Karpas-422 (cell line): Measurements from ENCODE around the gene NR3C1. TPM values are rescaled to one million over a fixed set of nuclear protein-coding genes. Genes with fewer than 3 reads are reported as not detected.

Source experiments
- DNase-seq: peaks from one replicate; pipeline ENCODE4 v3.0.0-alpha.2; 2015
- H2AFZ ChIP-seq: fragments of 200-600 bp; sonication (generic); 2 replicates; pipeline ENCODE4 v1.6.1; 2014; ENCODE audit warnings: antibody characterized with exemption, low read length, mixed read lengths
- H3K27ac ChIP-seq: fragments of 200-600 bp; sonication (generic); 2 replicates; pipeline ENCODE4 v1.5.1; 2014; ENCODE audit warnings: mild to moderate bottlenecking, low read length, moderate library complexity
- H3K27me3 ChIP-seq: fragments of 200-600 bp; sonication (generic); 2 replicates; pipeline ENCODE4 v1.6.1; 2014; ENCODE audit warnings: low read length, mixed read lengths
- H3K36me3 ChIP-seq: fragments of 200-600 bp; sonication (generic); 2 replicates; pipeline ENCODE4 v1.6.1; 2014; ENCODE audit warnings: low read length, mixed read lengths; ENCODE audit not compliant: insufficient read depth
- H3K4me1 ChIP-seq: fragments of 200-600 bp; sonication (generic); 2 replicates; pipeline ENCODE4 v1.6.1; 2014; ENCODE audit warnings: mild to moderate bottlenecking, low read length, mixed read lengths
- H3K4me2 ChIP-seq: fragments of 200-600 bp; sonication (generic); 2 replicates; pipeline ENCODE4 v1.6.1; 2014; ENCODE audit warnings: low read length, low read depth, mild to moderate bottlenecking; ENCODE audit not compliant: poor library complexity, severe bottlenecking
- H3K4me3 ChIP-seq: fragments of 200-600 bp; sonication (generic); 2 replicates; pipeline ENCODE4 v1.5.1; 2014; ENCODE audit warnings: mild to moderate bottlenecking, antibody characterized with exemption, low read length, mixed read lengths
- H3K79me2 ChIP-seq: fragments of 200-600 bp; sonication (generic); 2 replicates; pipeline ENCODE4 v1.6.1; 2014; ENCODE audit warnings: mild to moderate bottlenecking, low read length, mixed read lengths
- H3K9ac ChIP-seq: fragments of 200-600 bp; sonication (generic); 2 replicates; pipeline ENCODE4 v1.6.0; 2014; ENCODE audit warnings: low read length
- H3K9me2 ChIP-seq: fragments of 200-600 bp; sonication (generic), shearing (Covaris generic); replicated peaks from 2 replicates; pipeline ENCODE4 v1.6.0; 2014; ENCODE audit warnings: mild to moderate bottlenecking, low read length, moderate library complexity; ENCODE audit not compliant: insufficient read depth
- H3K9me3 ChIP-seq: fragments of 300-700, 200-600 bp; sonication (generic); 2 replicates; pipeline ENCODE4 v1.6.1; 2014; ENCODE audit warnings: low read length, mixed read lengths
- H4K20me1 ChIP-seq: fragments of 200-600 bp; sonication (generic); 2 replicates; pipeline ENCODE4 v1.6.1; 2014; ENCODE audit warnings: mild to moderate bottlenecking, antibody characterized with exemption, low read length, low read depth; ENCODE audit not compliant: insufficient read depth
- total RNA-seq: library from RNA; depleted of rRNA; stranded (reverse); fragments of >200 nt; shearing (Covaris generic); gene quantifications from 2 replicates; pipeline ENCODE4 v1.2.3, GENCODE V29; 2014; ENCODE audit warnings: low replicate concordance

The NR3C1 gene
- total RNA-seq, 1 experiment from 2014 or later, result 364 TPM

DNA sequence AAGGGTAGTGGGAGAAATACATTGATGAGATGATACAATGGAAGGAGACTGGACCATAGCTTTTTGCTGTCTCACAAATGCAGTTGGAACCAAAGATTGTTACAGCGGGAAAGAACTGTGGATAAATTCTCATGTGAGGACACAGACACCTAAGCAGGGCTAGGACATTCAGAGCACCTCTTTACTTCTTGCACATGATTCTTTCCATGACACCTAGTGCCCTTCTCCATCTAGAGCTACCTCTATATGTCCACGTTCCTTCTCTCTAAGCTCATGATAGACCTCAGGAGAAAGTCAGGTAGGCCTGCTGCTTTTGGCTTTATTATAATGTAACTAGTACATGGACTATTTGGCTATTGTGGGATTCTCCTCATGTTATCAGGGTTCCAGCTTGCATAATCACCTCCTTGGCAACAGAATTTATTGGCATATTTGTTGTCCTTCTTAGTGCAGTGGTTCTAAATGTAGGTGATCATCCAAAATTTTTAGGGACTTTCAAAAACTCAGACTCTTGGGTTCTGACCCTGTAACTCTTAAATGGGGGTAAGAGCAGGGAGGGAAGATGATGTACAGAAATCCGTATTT lies 27.2 kb downstream of the NR3C1 start:
- Histone ChIP-seq H2AFZ (no peak overlapping the region), H3K4me3 (no peak overlapping the region), H3K9me2 (no peaks in the 10 kb centered on the region), H3K4me1 (peaks cover 61% of the 10 kb centered on the region), H3K27me3 (no peaks in the 10 kb centered on the region), H3K9ac (no peak overlapping the region), H3K27ac (peak overlapping the region; percentile 22; the same call in 1 of the 2 replicates), H3K4me2 (no peak overlapping the region), H4K20me1 (peaks cover 77% of the 10 kb centered on the region), H3K9me3 (no peaks in the 10 kb centered on the region), H3K36me3 (peaks cover 59% of the 10 kb centered on the region; the same call in 1 of the 2 replicates), H3K79me2 (peaks cover 100% of the 10 kb centered on the region)
- DNase-seq, result no peak

DNA sequence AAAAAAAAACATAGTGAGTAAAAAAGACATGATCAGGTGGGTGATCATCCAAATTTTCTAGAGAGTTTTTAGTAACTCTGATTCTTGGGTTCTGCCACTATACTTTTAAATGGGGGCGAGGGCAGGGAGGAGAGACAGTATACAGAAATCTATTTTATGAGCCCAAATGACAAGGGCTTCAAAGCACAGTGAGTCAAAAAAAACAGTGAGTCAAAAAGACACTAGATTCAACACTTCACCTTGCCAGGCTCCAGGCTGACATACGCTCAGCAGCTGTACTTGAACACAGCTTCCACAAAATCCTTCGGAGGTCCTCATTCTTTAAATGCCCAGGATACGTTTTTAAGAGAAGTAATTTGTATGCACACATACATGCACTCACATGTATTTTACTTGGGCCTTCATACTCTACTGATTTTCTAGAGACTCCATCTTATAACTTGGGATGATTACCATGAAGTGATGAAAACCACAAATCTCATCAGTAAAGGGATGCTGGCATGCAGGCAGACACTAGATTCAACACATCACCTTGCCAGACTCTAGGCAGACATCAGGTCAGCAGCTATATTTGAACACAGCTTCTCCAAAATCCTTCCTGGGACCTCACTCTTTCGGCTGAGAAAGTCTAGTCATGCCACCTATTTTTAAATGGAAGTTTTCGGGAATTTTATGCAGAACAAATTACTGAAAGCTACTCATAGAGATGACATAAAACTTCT lies 28.8 kb downstream of the NR3C1 start:
- DNase-seq, result no peak
- peaks cover 50% of the 10 kb centered on the region for H3K4me1 ChIP-seq
- no peak overlapping the region for H3K9ac ChIP-seq
- H3K27me3 ChIP-seq, result no peaks in the 10 kb centered on the region
- H3K36me3 ChIP-seq, result peaks cover 54% of the 10 kb centered on the region; the same call in 1 of the 2 replicates
- no peak overlapping the region for H3K27ac ChIP-seq
- no peak overlapping the region for H3K4me3 ChIP-seq
- H3K79me2 ChIP-seq, result peaks cover 100% of the 10 kb centered on the region
- H3K4me2 ChIP-seq, result no peak overlapping the region
- H2AFZ ChIP-seq, result no peak overlapping the region
- no peaks in the 10 kb centered on the region for H3K9me2 ChIP-seq
- H3K9me3 ChIP-seq, result no peaks in the 10 kb centered on the region
- peaks cover 73% of the 10 kb centered on the region for H4K20me1 ChIP-seq

DNA sequence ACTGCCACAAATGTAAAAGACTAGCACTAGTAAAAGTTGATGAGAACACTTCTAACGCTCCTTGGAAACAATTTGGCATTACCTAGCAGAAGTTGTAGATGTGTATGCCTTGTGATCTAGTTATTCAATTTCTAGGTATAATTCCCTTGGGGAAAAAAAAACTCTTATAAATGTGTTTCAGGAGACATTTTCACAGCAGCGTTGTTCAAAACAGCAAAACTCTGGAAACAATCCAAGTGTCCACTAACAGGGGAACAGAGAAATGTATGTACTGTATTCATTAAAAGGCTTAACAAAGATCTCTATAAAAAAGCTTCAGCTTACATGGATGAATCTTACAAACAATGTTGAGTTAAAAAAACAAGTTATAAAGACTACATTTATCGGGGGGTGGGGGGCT lies 30.4 kb downstream of the NR3C1 start:
- H3K9me2 ChIP-seq, result no peaks in the 10 kb centered on the region
- H3K4me2 ChIP-seq, result no peak overlapping the region
- DNase-seq, result no peak
- no peak overlapping the region for H3K27ac ChIP-seq
- H4K20me1 ChIP-seq, result peaks cover 71% of the 10 kb centered on the region
- H3K4me1 ChIP-seq, result peaks cover 48% of the 10 kb centered on the region
- H2AFZ ChIP-seq, result no peak overlapping the region
- H3K79me2 ChIP-seq, result peaks cover 100% of the 10 kb centered on the region
- H3K9me3 ChIP-seq, result no peaks in the 10 kb centered on the region
- no peaks in the 10 kb centered on the region for H3K27me3 ChIP-seq
- peaks cover 54% of the 10 kb centered on the region for H3K36me3 ChIP-seq
- no peak overlapping the region for H3K4me3 ChIP-seq
- no peak overlapping the region for H3K9ac ChIP-seq

- H4K20me1 ChIP-seq, result peaks cover 70% of the 10 kb centered on the region
- no peaks in the 10 kb centered on the region for H3K9me2 ChIP-seq
- no peaks in the 10 kb centered on the region for H3K27me3 ChIP-seq
- H3K27ac ChIP-seq, result no peak overlapping the region
- peaks cover 57% of the 10 kb centered on the region for H3K36me3 ChIP-seq
- no peak for DNase-seq
- no peak overlapping the region for H3K4me2 ChIP-seq
- H3K79me2 ChIP-seq, result peaks cover 100% of the 10 kb centered on the region
- H3K4me1 ChIP-seq, result peaks cover 48% of the 10 kb centered on the region
- H3K4me3 ChIP-seq, result no peak overlapping the region
- no peak overlapping the region for H3K9ac ChIP-seq
- H2AFZ ChIP-seq, result no peak overlapping the region
- no peaks in the 10 kb centered on the region for H3K9me3 ChIP-seq
Observed at GRCh38 chr5:143372187-143372829, 31.2 kb downstream of the NR3C1 start.

DNA sequence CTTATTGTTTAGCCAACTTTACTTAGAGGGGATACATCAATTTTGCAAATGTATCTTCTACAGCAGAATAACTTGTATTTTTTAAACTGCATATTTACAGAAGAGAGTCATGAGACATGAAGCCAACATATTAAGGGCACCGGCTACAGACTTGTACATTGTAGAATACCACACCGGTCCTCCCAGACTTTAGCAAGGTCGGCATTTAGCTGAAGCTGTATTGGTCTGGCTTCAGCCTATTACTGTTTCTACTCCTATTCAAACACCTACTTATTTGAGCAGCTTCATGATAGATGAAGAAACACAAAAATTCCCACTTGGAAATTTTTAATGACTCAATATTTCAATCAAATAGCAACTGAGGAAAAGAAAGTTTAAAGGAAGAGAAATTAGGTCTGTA lies 33.0 kb downstream of the NR3C1 start:
- H3K79me2 ChIP-seq, result peaks cover 100% of the 10 kb centered on the region
- H3K4me2 ChIP-seq, result no peak overlapping the region
- H3K36me3 ChIP-seq, result peaks cover 47% of the 10 kb centered on the region
- H3K4me1 ChIP-seq, result peaks cover 55% of the 10 kb centered on the region
- no peak overlapping the region for H3K4me3 ChIP-seq
- no peaks in the 10 kb centered on the region for H3K9me3 ChIP-seq
- no peaks in the 10 kb centered on the region for H3K9me2 ChIP-seq
- H3K27ac ChIP-seq, result no peak overlapping the region
- H3K27me3 ChIP-seq, result no peaks in the 10 kb centered on the region
- no peak for DNase-seq
- H4K20me1 ChIP-seq, result peaks cover 68% of the 10 kb centered on the region
- H3K9ac ChIP-seq, result no peak overlapping the region
- no peak overlapping the region for H2AFZ ChIP-seq

DNA sequence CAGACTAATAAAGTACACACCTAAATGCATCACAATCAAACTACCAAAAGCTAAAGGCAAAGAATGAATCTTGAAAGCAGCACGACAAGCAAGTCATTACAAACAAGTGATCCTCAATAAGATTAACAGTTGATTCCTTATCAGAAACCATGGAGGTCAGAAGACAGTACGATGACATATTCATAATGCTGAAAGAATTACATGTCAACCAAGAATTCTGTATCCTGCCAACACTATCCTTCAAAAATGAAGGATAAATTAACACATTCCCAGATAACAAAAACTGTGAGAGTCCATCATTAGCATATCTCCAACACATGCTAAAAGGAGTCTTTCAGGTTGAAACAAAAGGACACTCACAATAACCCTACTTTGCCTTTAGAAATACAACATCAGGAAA lies 39.4 kb downstream of the NR3C1 start:
- H3K4me1 ChIP-seq, result peaks cover 94% of the 10 kb centered on the region
- H3K27ac ChIP-seq, result 0 out of 2 replicates have a peak overlapping the region, but pooled peaks have one; percentile 3
- H3K9me3 ChIP-seq, result no peaks in the 10 kb centered on the region
- H3K36me3 ChIP-seq, result peaks cover 20% of the 10 kb centered on the region
- H3K27me3 ChIP-seq, result no peaks in the 10 kb centered on the region
- H3K79me2 ChIP-seq, result peaks cover 100% of the 10 kb centered on the region
- H3K9me2 ChIP-seq, result no peaks in the 10 kb centered on the region
- H3K4me2 ChIP-seq, result peak overlapping the region; percentile 17
- no peak overlapping the region for H2AFZ ChIP-seq
- no peak overlapping the region for H3K9ac ChIP-seq
- H4K20me1 ChIP-seq, result peaks cover 85% of the 10 kb centered on the region
- no peak overlapping the region for H3K4me3 ChIP-seq
- no peak for DNase-seq

GRCh38 chr5:143362664-143363227 lies 40.7 kb downstream of the NR3C1 start:
- Histone ChIP-seq H3K9me2 (no peaks in the 10 kb centered on the region), H3K27me3 (no peaks in the 10 kb centered on the region), H3K4me2 (peak overlapping the region; percentile 3), H3K27ac (peak overlapping the region; percentile 18; the same call in 1 of the 2 replicates), H3K4me3 (no peak overlapping the region), H3K9me3 (no peaks in the 10 kb centered on the region), H3K9ac (no peak overlapping the region), H3K79me2 (peaks cover 100% of the 10 kb centered on the region), H2AFZ (no peak overlapping the region), H3K4me1 (peaks cover 94% of the 10 kb centered on the region), H3K36me3 (peaks cover 12% of the 10 kb centered on the region), H4K20me1 (peaks cover 87% of the 10 kb centered on the region)
- no peak for DNase-seq

- H2AFZ ChIP-seq, result no peak overlapping the region
- H3K4me2 ChIP-seq, result no peak overlapping the region
- no peaks in the 10 kb centered on the region for H3K27me3 ChIP-seq
- no peaks in the 10 kb centered on the region for H3K9me2 ChIP-seq
- H3K36me3 ChIP-seq, result peaks cover 8% of the 10 kb centered on the region; the same call in 1 of the 2 replicates
- H3K9me3 ChIP-seq, result no peaks in the 10 kb centered on the region
- peaks cover 94% of the 10 kb centered on the region for H3K4me1 ChIP-seq
- peak overlapping the region; percentile 36 for H3K27ac ChIP-seq
- H4K20me1 ChIP-seq, result peaks cover 80% of the 10 kb centered on the region
- H3K79me2 ChIP-seq, result peaks cover 100% of the 10 kb centered on the region
- DNase-seq, result no peak
- H3K9ac ChIP-seq, result no peak overlapping the region
- no peak overlapping the region for H3K4me3 ChIP-seq
Observed at GRCh38 chr5:143361438-143361837, 42.0 kb downstream of the NR3C1 start.
